A673 (cell line): Measurements from ENCODE around the gene NSD2.

ENCODE experiments used
- CTCF ChIP-seq: fragments of 300-800, 200-600 bp; sonication (generic); conservative IDR thresholded peaks from 2 replicates; pipeline ENCODE4 v1.5.1; 2017; ENCODE audit warnings: low read depth, mild to moderate bottlenecking, antibody characterized with exemption, low read length, moderate library complexity, mixed read lengths
- EZH2 ChIP-seq: fragments of 200-600 bp; sonication (generic); IDR thresholded peaks from 2 replicates; pipeline ENCODE4 v1.6.1; 2017; ENCODE audit warnings: borderline replicate concordance, low read depth, mild to moderate bottlenecking, mixed read lengths, antibody characterized with exemption, low read length; ENCODE audit not compliant: poor library complexity, severe bottlenecking

GRCh38 chr4:1862961-1863296, 8.3 kb upstream of the NSD2 start:
- TF ChIP-seq CTCF: no peak
- TF ChIP-seq EZH2: no peak
